B cell (primary cell): ENCODE results near the gene C2CD4C. TPM values are rescaled to one million over a fixed set of nuclear protein-coding genes. Genes with fewer than 3 reads are reported as not detected.
A peak's percentile ranks its signal among the peaks of the same experiment; 100 is the strongest.
"Not testable (repeated sequence)": the region's sequence is repeated elsewhere in the genome, so short reads cannot be mapped to it uniquely, and the experiment has no call there.

ENCODE experiments used
- ATAC-seq: fragments of 200-7000 bp; cut with Tn5 transposase; one replicate; pipeline ENCODE4 v1.10.0; 2021; ENCODE audit warnings: low read depth, mild to moderate bottlenecking, moderate number of reproducible peaks, moderate library complexity
- CTCF ChIA-PET: fragments of 350-600 bp; sonication (Branson Sonifier 250); formaldehyde crosslinking; loops from one replicate; lab custom pipeline; 2021; ENCODE audit warnings: antibody characterized with exemption, inconsistent platforms; lab: Charles Lee
- POLR2A ChIA-PET: fragments of 350-600 bp; sonication (Branson Sonifier 250); formaldehyde crosslinking; loops from one replicate; lab custom pipeline; 2021; ENCODE audit warnings: antibody characterized with exemption; lab: Charles Lee
- DNase-seq: peaks from one replicate; pipeline ENCODE4 v3.0.0; 2013
- H2AFZ ChIP-seq: 2 replicates; pipeline ENCODE4 v1.6.1; 2012; ENCODE audit warnings: mild to moderate bottlenecking, low read depth, low read length; ENCODE audit not compliant: insufficient read depth, poor library complexity, severe bottlenecking
- H3K27ac ChIP-seq, 2 donors: 1 replicate in 1 of 2; 2 replicates in 1 of 2; pipeline ENCODE4 v1.5.1; 2012 to 2013; ENCODE audit warnings: low read length in 2 of 2, mild to moderate bottlenecking in 2 of 2, moderate library complexity in 1 of 2
- H3K27me3 ChIP-seq, 4 experiments: fragments of 200-600 bp in 1 of 4; sonication (generic) in 1 of 4; replicated peaks in 1 of 4; 1 replicate in 2 of 4; 2 replicates in 2 of 4; pipeline versions ENCODE4 v1.6.1 to v1.7.0; 2013 to 2016; ENCODE audit warnings: low read length in 3 of 4, mild to moderate bottlenecking in 2 of 4, mixed read lengths in 1 of 4, moderate library complexity in 1 of 4; ENCODE audit not compliant: insufficient read depth in 4 of 4, control insufficient read depth in 3 of 4; ENCODE audit errors: control extremely low read depth in 1 of 4
- H3K36me3 ChIP-seq, 2 experiments: replicated peaks in 1 of 2; 1 replicate in 1 of 2; 2 replicates in 1 of 2; pipeline versions ENCODE4 v1.6.1 to v1.7.1; 2013; ENCODE audit warnings: low read length in 1 of 2; ENCODE audit not compliant: insufficient read depth in 2 of 2, control insufficient read depth in 1 of 2; ENCODE audit errors: control extremely low read depth in 1 of 2, extremely low read depth in 1 of 2
- H3K4me1 ChIP-seq, 2 donors: fragments of 200-600 bp in 1 of 2; sonication (generic) in 1 of 2; 1 replicate in 1 of 2; 2 replicates in 1 of 2; pipeline versions ENCODE4 v1.5.1 to v1.6.1; 2013 to 2017; ENCODE audit warnings: low read length in 2 of 2; ENCODE audit not compliant: control insufficient read depth in 2 of 2, insufficient read depth in 2 of 2
- H3K4me2 ChIP-seq: replicated peaks from 2 replicates; pipeline ENCODE3; 2012; ENCODE audit warnings: mild to moderate bottlenecking, low read depth, low read length; ENCODE audit not compliant: poor library complexity, severe bottlenecking
- H3K4me3 ChIP-seq, 5 experiments: fragments of 200-600 bp in 1 of 5; sonication (generic) in 1 of 5; 1 replicate in 3 of 5; 2 replicates in 2 of 5; pipeline versions ENCODE4 v1.5.1 to v1.7.0; 2011 to 2016; ENCODE audit warnings: low read length in 4 of 5, mild to moderate bottlenecking in 4 of 5, low read depth in 2 of 5, control low read depth in 1 of 5, moderate library complexity in 1 of 5; ENCODE audit not compliant: insufficient read depth in 1 of 5; ENCODE audit errors: control extremely low read depth in 1 of 5, extremely low read depth in 1 of 5
- H3K79me2 ChIP-seq: fragments of 200-600 bp; sonication (generic); one replicate; pipeline ENCODE4 v1.6.0; 2016; ENCODE audit warnings: low read length; ENCODE audit not compliant: control insufficient read depth, insufficient read depth
- H3K9ac ChIP-seq: fragments of 200-600 bp; sonication (generic); 2 replicates; pipeline ENCODE4 v1.6.1; 2017; ENCODE audit warnings: mild to moderate bottlenecking, low read length, moderate library complexity
- H3K9me3 ChIP-seq, 3 donors: one replicate each; pipeline versions ENCODE4 v1.6.1 to v1.7.1; 2013; ENCODE audit warnings: low read length in 2 of 3; ENCODE audit not compliant: control insufficient read depth in 2 of 3, insufficient read depth in 1 of 3; ENCODE audit errors: control extremely low read depth in 1 of 3
- H4K20me1 ChIP-seq: 2 replicates; pipeline ENCODE4 v1.6.0; 2012; ENCODE audit warnings: mild to moderate bottlenecking, low read length; ENCODE audit not compliant: insufficient read depth, control insufficient read depth, poor library complexity, severe bottlenecking
- H3K27ac Mint-ChIP-seq: one replicate; pipeline ENCODE4 v1.8.0; 2021; ENCODE audit warnings: mixed read lengths
- H3K27me3 Mint-ChIP-seq: one replicate; pipeline ENCODE4 v1.8.0; 2021; ENCODE audit warnings: mixed read lengths
- H3K4me1 Mint-ChIP-seq: one replicate; pipeline ENCODE4 v1.8.0; 2021; ENCODE audit warnings: mixed read lengths
- H3K4me3 Mint-ChIP-seq: one replicate; pipeline ENCODE4 v1.8.0; 2021; ENCODE audit warnings: mixed read lengths
- H3K9me3 Mint-ChIP-seq: one replicate; pipeline ENCODE4 v1.8.0; 2022; ENCODE audit warnings: mixed read lengths; ENCODE audit not compliant: insufficient read depth
- WGBS: methylation state at CpG from one replicate; pipeline ENCODE4 v1.1.5; 2013; ENCODE audit warnings: missing lambda C conversion rate; ENCODE audit not compliant: insufficient coverage; 5-methylcytosine and 5-hydroxymethylcytosine counted together
- intact Hi-C: fragments of 100-400 bp; cut with micrococcal nuclease; formaldehyde crosslinking; loops from one replicate; pipeline ENCODE4 v1.10.0; 2022
- polyA plus RNA-seq: library from polyadenylated mRNA; depleted of rRNA; stranded (reverse); fragments of >200 nt; gene quantifications from 2 replicates; pipeline ENCODE4 v1.2.3, GENCODE V29; 2012
- total RNA-seq, 2 donors: library from RNA; stranded (reverse); fragments of 120-200 nt in 1 of 2; gene quantifications; 1 replicate in 1 of 2; 2 replicates in 1 of 2; pipeline versions ENCODE4 v1.2.3 to v1.2.4, GENCODE V29; 2013 to 2022

The C2CD4C gene
- total and polyA plus RNA-seq, 2 donors (not counting 1 experiment from before 2014, with no cell fraction given), result not detected

- H2AFZ ChIP-seq, H3K4me3 ChIP-seq, H4K20me1 ChIP-seq, intact Hi-C loops, H3K4me3 Mint-ChIP-seq, H3K4me1 Mint-ChIP-seq, ATAC-seq, POLR2A ChIA-PET, H3K36me3 ChIP-seq, H3K79me2 ChIP-seq, H3K4me2 ChIP-seq, H3K9ac ChIP-seq, H3K27ac ChIP-seq, CTCF ChIA-PET, H3K9me3 Mint-ChIP-seq: not testable (repeated sequence)
- peak overlapping the region; percentile 56 for H3K27ac Mint-ChIP-seq
- DNase-seq, result peak; percentile 42
- H3K4me1 ChIP-seq, result peaks cover 4 to 11% of the 10 kb centered on the region in 2 donors
- H3K27me3 Mint-ChIP-seq, result peaks cover 25% of the 10 kb centered on the region
- 33% methylated on average over 6 of the region's 11 CpGs for WGBS
- peaks cover 0 to 31% (median 6%) of the 10 kb centered on the region in 3 donors for H3K9me3 ChIP-seq
- H3K27me3 ChIP-seq, result peaks cover 0 to 11% (median 3%) of the 10 kb centered on the region in 4 experiments
Measured at GRCh38 chr19:381901-382300, 27.0 kb downstream of the C2CD4C start.

GRCh38 chr19:380618-381219 is 28.2 kb downstream of the C2CD4C start:
- H3K4me3 Mint-ChIP-seq, H3K4me3 ChIP-seq, H2AFZ ChIP-seq, H3K4me1 Mint-ChIP-seq, POLR2A ChIA-PET, ATAC-seq, intact Hi-C loops, H3K36me3 ChIP-seq, CTCF ChIA-PET, H3K27ac ChIP-seq, H4K20me1 ChIP-seq, H3K4me2 ChIP-seq, H3K9me3 Mint-ChIP-seq, H3K9ac ChIP-seq, DNase-seq, H3K27ac Mint-ChIP-seq, H3K79me2 ChIP-seq: not testable (repeated sequence)
- WGBS, result 70% methylated on average over 5 of the region's 17 CpGs
- H3K9me3 ChIP-seq, result peaks cover 0 to 29% (median 6%) of the 10 kb centered on the region in 3 donors
- H3K27me3 Mint-ChIP-seq, result peaks cover 18% of the 10 kb centered on the region
- peaks cover 0 to 11% (median 3%) of the 10 kb centered on the region in 4 experiments for H3K27me3 ChIP-seq
- H3K4me1 ChIP-seq, result peaks cover 4 to 11% of the 10 kb centered on the region in 2 donors
